Measurements from ENCODE around the gene ZNF3. TPM values are rescaled to one million over a fixed set of nuclear protein-coding genes. Genes with fewer than 3 reads are reported as not detected.
A peak's percentile ranks its signal among the peaks of the same experiment; 100 is the strongest.

ZNF3 gene
- total and polyA plus RNA-seq, 2 donors, result 17.4 to 38.3 TPM

DNA sequence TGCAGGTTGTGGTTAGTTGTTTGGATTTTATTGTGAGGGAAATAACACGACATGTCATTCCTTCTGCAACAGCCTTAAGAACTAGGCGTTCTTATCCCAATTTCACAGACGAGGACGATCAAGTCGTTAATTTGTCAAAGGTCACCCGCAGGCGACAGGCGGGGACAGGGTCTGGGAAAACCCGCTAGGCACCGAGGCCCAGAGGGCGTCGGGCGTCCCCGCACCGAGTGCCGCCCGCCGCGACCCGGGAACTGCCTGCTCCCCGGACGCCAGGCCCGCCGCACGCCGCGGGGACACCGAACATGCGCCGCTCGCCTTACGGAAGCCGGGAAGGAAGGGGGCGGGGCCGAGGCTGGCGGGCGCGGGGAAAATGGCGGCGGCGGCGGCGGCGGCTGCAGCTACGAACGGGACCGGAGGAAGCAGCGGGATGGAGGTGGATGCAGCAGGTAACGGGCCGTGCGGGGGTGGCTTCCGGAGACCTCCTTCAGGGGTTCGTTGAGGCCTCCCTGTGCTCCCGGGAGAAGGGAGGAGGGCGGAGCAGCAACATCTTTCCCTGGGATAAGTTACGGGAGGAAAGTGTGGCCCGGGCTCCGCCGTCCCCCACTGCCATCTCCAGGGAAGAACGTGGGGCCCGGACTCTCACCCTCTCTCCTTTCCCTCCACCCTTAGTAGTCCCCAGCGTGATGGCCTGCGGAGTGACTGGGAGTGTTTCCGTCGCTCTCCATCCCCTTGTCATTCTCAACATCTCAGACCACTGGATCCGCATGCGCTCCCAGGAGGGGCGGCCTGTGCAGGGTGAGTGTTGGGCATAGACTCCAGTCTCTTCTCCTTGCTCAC is 7.3 kb upstream of the ZNF3 start, which contains the start of gene COPS6:
Gene COPS6 (plus strand): TSS at position 349 of the 837 bp plus-strand sequence. CDS start 22 bp downstream, at position 371.
- Histone ChIP-seq H3K4me3 (ENCODE audit: low read depth, low read length) (peak within 1 kb of the TSS; percentile 64), H3K27ac (ENCODE audit: low read depth) (peak within 1 kb of the TSS; percentile 79), H3K4me1 (ENCODE audit: insufficient read depth) (no peaks in the 10 kb centered on the region), H3K36me3 (ENCODE audit: insufficient read depth) (no peaks in the 10 kb centered on the region)
- DNase-seq (ENCODE audit: extremely low spot score), result no peak
- under 1% methylated on average over 68 of the region's 68 CpGs for WGBS

- no peaks in the 10 kb centered on the region for H3K36me3 ChIP-seq (ENCODE audit: insufficient read depth)
- DNase-seq (ENCODE audit: extremely low spot score), result no peak
- peak overlapping the region; percentile 79 for H3K27ac ChIP-seq (ENCODE audit: low read depth)
- no peaks in the 10 kb centered on the region for H3K4me1 ChIP-seq (ENCODE audit: insufficient read depth)
- WGBS, result 76% methylated on average over 11 of the region's 11 CpGs
- peak overlapping the region; percentile 64 for H3K4me3 ChIP-seq (ENCODE audit: low read depth, low read length)
Measured at GRCh38 chr7:100088095-100088620, 6.6 kb upstream of the ZNF3 start.

DNA sequence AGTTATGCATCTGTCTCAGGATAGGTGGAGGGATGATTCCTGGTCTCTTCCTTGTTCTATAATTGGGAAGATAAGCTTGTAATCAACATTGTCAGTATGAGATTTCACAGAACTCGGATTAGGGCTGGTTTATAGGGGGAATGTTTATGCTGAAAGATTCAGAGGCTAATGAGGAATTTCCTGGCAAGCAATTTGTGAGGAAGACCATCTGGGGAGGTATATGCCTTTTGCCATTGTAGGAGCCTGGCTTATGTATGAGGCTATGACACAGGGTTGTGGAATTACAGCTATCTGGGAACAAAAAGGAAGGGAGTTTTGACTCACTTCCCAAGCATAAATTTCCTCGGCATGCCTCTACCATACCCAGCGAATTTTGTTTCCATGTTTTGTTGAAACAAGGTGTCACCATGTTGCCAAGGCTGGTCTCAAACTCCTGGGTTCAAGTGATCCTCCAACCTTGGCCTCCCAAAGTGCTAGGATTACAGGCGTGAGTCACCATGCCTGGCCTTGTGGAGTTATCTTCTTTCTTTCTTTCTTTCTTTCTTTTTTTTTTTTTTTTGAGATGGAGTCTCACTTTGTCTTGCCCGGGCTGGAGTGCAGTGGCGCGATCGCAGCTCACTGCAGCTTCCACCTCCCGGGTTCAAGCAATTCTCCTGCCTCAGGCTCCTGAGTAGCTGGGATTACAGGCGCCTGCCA is 5.7 kb upstream of the ZNF3 start:
- Histone ChIP-seq H3K4me1 (ENCODE audit: insufficient read depth) (no peaks in the 10 kb centered on the region), H3K36me3 (ENCODE audit: insufficient read depth) (no peaks in the 10 kb centered on the region), H3K4me3 (ENCODE audit: low read depth, low read length) (no peak overlapping the region), H3K27ac (ENCODE audit: low read depth) (no peak overlapping the region)
- whole genome bisulfite sequencing, result 31% methylated on average over 10 of the region's 10 CpGs
- no peak for DNase-seq (ENCODE audit: extremely low spot score)

DNA sequence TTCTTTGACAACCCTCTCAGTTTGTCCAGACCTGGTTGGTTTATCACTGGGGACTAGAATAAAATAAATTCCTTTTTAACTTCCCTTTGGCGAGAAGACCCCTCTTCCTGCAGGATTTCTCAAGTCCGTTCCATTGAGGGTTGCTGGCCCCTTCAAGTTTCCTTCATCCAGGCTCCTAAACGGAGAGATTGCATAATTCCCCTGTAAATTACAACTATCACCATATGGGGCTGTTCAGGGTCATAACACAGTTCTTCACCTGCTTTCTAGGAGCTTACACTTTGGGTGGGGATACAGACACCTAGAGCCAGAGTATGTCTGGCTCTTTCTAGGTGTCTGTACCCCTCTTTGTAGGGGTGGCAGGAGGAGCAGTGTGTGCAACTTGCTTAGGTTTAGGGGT is 4.0 kb upstream of the ZNF3 start:
- no peaks in the 10 kb centered on the region for H3K4me1 ChIP-seq (ENCODE audit: insufficient read depth)
- no peak overlapping the region for H3K4me3 ChIP-seq (ENCODE audit: low read depth, low read length)
- H3K36me3 ChIP-seq (ENCODE audit: insufficient read depth), result no peaks in the 10 kb centered on the region
- no peak for DNase-seq (ENCODE audit: extremely low spot score)
- no peak overlapping the region for H3K27ac ChIP-seq (ENCODE audit: low read depth)
- WGBS, result 29% methylated on average over 3 of the region's 3 CpGs

DNA sequence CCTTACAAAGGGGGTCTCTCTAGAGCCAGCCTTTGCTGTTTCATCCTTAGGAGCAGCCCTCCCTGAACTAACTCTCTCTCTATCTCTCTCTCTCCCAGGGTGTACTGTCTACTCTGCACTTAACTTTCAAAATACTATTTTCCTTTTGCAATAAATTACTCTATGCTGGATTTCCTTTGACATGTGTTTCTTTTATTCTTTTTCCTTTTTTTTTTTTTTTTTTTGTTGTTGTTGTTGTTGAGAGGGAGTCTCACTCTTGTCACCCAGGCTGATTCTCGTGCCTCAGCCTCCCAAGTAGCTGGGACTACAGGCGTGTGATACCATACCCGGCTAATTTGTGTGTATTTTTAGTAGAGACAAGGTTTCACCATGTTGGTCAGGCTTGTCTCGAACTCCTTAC is 1.5 kb upstream of the ZNF3 start:
- no peak for DNase-seq (ENCODE audit: extremely low spot score)
- Histone ChIP-seq H3K36me3 (ENCODE audit: insufficient read depth) (no peaks in the 10 kb centered on the region), H3K27ac (ENCODE audit: low read depth) (no peak overlapping the region), H3K4me1 (ENCODE audit: insufficient read depth) (peaks cover 1% of the 10 kb centered on the region), H3K4me3 (ENCODE audit: low read depth, low read length) (no peak overlapping the region)
- 58% methylated on average over 4 of the region's 4 CpGs for WGBS

GRCh38 chr7:100080907-100081534 is 502 bp downstream of the ZNF3 start:
- H3K27ac ChIP-seq (ENCODE audit: low read depth), result peak overlapping the region; percentile 78
- peak overlapping the region; percentile 65 for H3K4me3 ChIP-seq (ENCODE audit: low read depth, low read length)
- no peaks in the 10 kb centered on the region for H3K36me3 ChIP-seq (ENCODE audit: insufficient read depth)
- under 1% methylated on average over 34 of the region's 34 CpGs for WGBS
- no peak for DNase-seq (ENCODE audit: extremely low spot score)
- H3K4me1 ChIP-seq (ENCODE audit: insufficient read depth), result peaks cover 1% of the 10 kb centered on the region

DNA sequence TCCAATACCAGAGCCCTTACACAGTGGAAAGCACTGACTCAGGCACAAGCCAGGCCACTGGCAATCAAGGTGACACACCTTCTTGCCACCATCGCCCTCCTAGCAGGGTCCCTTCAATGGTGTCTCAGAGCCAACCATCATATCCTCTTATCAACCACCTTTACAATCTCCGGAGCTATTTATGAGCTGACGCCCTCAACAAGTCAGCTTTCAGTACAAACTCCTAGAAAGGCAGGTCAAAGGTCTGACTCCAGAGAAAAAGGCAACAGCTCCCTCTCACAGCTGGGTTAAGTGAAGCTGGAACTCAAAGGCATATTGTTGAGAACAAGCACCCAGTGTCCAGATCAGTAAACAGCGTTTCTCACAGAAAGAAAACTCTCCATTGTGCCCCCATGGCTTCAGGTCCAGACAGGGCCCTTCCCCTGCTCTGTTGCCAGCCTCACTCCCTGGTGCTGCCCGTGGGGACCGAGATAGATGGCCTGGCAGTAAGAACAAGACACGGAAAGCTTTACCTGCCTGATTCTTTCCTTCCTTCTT is 2.4 kb downstream of the ZNF3 start:
- no peak for DNase-seq (ENCODE audit: extremely low spot score)
- 77% methylated on average over 7 of the region's 7 CpGs for WGBS
- peaks cover 1% of the 10 kb centered on the region for H3K4me1 ChIP-seq (ENCODE audit: insufficient read depth)
- peaks cover 8% of the 10 kb centered on the region for H3K36me3 ChIP-seq (ENCODE audit: insufficient read depth)
- no peak overlapping the region for H3K27ac ChIP-seq (ENCODE audit: low read depth)
- no peak overlapping the region for H3K4me3 ChIP-seq (ENCODE audit: low read depth, low read length)

- Histone ChIP-seq H3K4me3 (ENCODE audit: low read depth, low read length) (no peak overlapping the region), H3K27ac (ENCODE audit: low read depth) (no peak overlapping the region), H3K36me3 (ENCODE audit: insufficient read depth) (peaks cover 14% of the 10 kb centered on the region), H3K4me1 (ENCODE audit: insufficient read depth) (peaks cover 1% of the 10 kb centered on the region)
- 93% methylated on average over 4 of the region's 4 CpGs for whole genome bisulfite sequencing
- DNase-seq (ENCODE audit: extremely low spot score), result no peak
Measured at GRCh38 chr7:100077205-100077604, 4.3 kb downstream of the ZNF3 start.

DNA sequence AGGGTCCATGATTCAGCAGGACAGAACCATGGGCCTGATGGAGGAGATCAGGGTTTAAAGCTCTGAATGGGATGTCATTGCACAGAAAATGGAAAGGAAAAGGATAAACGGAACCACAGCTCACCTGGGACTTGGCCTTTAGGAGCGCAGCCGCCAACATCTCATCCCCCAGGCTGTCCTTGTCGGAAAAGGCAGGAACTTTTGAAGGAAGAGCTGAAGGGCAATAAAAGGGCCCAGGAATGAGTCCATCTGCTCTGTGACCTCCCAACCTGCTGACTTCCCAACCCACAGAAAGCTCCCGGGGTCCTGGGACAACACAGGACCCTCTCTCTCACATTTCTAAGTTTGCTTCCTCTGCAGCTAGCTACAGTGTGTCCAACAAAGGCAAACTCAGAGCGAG is 6.1 kb downstream of the ZNF3 start:
- Histone ChIP-seq H3K27ac (ENCODE audit: low read depth) (no peak overlapping the region), H3K4me3 (ENCODE audit: low read depth, low read length) (no peak overlapping the region), H3K36me3 (ENCODE audit: insufficient read depth) (peaks cover 21% of the 10 kb centered on the region), H3K4me1 (ENCODE audit: insufficient read depth) (peaks cover 1% of the 10 kb centered on the region)
- 95% methylated on average over 6 of the region's 6 CpGs for WGBS
- DNase-seq (ENCODE audit: extremely low spot score), result no peak

- no peak for DNase-seq (ENCODE audit: extremely low spot score)
- peaks cover 1% of the 10 kb centered on the region for H3K4me1 ChIP-seq (ENCODE audit: insufficient read depth)
- peaks cover 21% of the 10 kb centered on the region for H3K36me3 ChIP-seq (ENCODE audit: insufficient read depth)
- no peak overlapping the region for H3K4me3 ChIP-seq (ENCODE audit: low read depth, low read length)
- 96% methylated on average over 7 of the region's 7 CpGs for WGBS
- H3K27ac ChIP-seq (ENCODE audit: low read depth), result no peak overlapping the region
Measured at GRCh38 chr7:100074841-100075240, 6.7 kb downstream of the ZNF3 start.

DNA sequence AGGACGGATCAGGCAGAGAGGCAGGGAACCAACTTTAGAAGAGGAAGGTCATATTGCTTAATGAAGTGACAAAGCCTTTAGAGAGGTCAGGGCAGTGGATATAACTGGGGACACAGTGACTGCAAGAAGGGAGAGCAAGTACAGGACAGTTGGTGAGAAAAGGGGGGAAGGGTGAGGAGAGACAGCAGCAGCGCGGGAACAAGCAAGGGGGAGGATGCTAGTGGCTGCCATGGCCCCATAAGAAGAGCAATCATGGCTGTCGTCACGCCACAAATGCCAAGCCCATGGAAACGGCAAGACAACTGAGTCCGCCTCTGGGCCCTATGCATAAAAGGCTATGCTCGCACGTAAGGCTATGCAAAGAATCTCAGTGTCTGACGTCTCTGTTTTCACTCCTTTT is 9.1 kb downstream of the ZNF3 start:
- WGBS, result 98% methylated on average over 10 of the region's 10 CpGs
- no peak for DNase-seq (ENCODE audit: extremely low spot score)
- H3K4me1 ChIP-seq (ENCODE audit: insufficient read depth), result no peaks in the 10 kb centered on the region
- no peak overlapping the region for H3K27ac ChIP-seq (ENCODE audit: low read depth)
- H3K36me3 ChIP-seq (ENCODE audit: insufficient read depth), result peaks cover 21% of the 10 kb centered on the region
- H3K4me3 ChIP-seq (ENCODE audit: low read depth, low read length), result no peak overlapping the region

DNA sequence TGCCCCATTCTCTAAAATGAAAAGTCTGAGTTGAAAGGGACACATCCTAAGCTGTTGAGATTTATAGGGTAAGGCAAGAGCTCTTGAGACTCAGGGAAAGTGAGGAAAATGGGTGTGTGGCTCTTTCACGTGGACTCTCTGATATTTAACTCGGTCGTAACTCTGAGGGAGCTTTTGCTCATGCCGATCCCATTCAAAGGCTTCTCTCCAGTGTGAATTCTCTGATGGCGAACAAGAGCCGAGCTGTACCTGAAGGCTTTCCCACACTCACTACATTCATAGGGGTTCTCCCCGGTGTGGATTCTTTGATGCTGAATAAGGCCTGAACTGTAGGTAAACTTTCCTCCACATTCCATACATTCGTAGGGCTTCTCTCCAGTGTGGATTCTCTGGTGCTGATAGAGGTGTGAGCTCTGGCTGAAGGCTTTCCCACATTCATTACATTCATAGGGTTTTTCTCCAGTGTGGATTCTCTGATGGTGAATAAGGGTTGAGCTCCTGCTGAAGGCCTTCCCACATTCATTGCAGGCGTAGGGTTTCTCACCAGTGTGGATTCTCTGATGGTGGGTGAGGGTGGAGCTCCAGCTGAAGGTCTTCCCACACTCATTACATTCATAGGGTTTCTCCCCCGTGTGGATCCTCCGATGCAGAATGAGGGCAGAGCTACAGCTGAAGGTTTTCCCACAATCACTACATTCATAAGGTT is 10.4 kb downstream of the ZNF3 start:
- no peaks in the 10 kb centered on the region for H3K4me1 ChIP-seq (ENCODE audit: insufficient read depth)
- no peak overlapping the region for H3K27ac ChIP-seq (ENCODE audit: low read depth)
- no peak for DNase-seq (ENCODE audit: extremely low spot score)
- 99% methylated on average over 11 of the region's 11 CpGs for WGBS
- H3K36me3 ChIP-seq (ENCODE audit: insufficient read depth), result peaks cover 21% of the 10 kb centered on the region
- H3K4me3 ChIP-seq (ENCODE audit: low read depth, low read length), result no peak overlapping the region

GRCh38 chr7:100069991-100070390 is 11.5 kb downstream of the ZNF3 start:
- Histone ChIP-seq H3K4me1 (ENCODE audit: insufficient read depth) (peaks cover 2% of the 10 kb centered on the region), H3K27ac (ENCODE audit: low read depth) (no peak overlapping the region), H3K36me3 (ENCODE audit: insufficient read depth) (peaks cover 14% of the 10 kb centered on the region), H3K4me3 (ENCODE audit: low read depth, low read length) (no peak overlapping the region)
- WGBS, result 97% methylated on average over 5 of the region's 5 CpGs
- no peak for DNase-seq (ENCODE audit: extremely low spot score)
